H1 (cell line): ENCODE measurements around the gene CCNY. TPM values are rescaled to one million over a fixed set of nuclear protein-coding genes. Genes with fewer than 3 reads are reported as not detected.

Source experiments
- CTCF ChIA-PET: fragments of 300-600 bp; sonication (Branson Sonifier 250); formaldehyde crosslinking; loops from one replicate; lab custom pipeline; 2021; ENCODE audit not compliant: partially characterized antibody; lab: Charles Lee
- POLR2A ChIA-PET: fragments of 300-600 bp; sonication (Branson Sonifier 250); formaldehyde crosslinking; loops from one replicate; lab custom pipeline; 2021; ENCODE audit warnings: inconsistent platforms; ENCODE audit not compliant: partially characterized antibody; lab: Charles Lee
- DNase-seq, 2 experiments: peaks; one replicate each; pipeline versions ENCODE4 v3.0.0 to v3.0.0-alpha.2; 2010 to 2022; ENCODE audit warnings: low spot score in 2 of 2, low read depth in 1 of 2, mixed read lengths in 1 of 2
- FAIRE-seq: peaks from 2 replicates; lab custom pipeline; 2011; peaks lifted over from hg19 to GRCh38; lab: Jason Lieb, UNC
- H2AFZ ChIP-seq: 2 replicates; pipeline ENCODE4 v1.8.1; 2012; ENCODE audit warnings: low read length, inconsistent platforms
- H2AK5ac ChIP-seq: 2 replicates; pipeline ENCODE4 v1.6.1; 2013; ENCODE audit warnings: low read depth, low read length
- H2BK120ac ChIP-seq: replicated peaks from 2 replicates; pipeline ENCODE3; 2013; ENCODE audit warnings: low read depth, low read length, inconsistent platforms
- H2BK12ac ChIP-seq: 2 replicates; pipeline ENCODE4 v1.6.1; 2013; ENCODE audit warnings: low read depth, low read length
- H2BK15ac ChIP-seq: 2 replicates; pipeline ENCODE4 v1.6.1; 2013; ENCODE audit warnings: low read length
- H2BK20ac ChIP-seq: 2 replicates; pipeline ENCODE4 v1.6.1; 2013; ENCODE audit warnings: low read length
- H2BK5ac ChIP-seq: 2 replicates; pipeline ENCODE4 v1.6.1; 2013; ENCODE audit warnings: low read depth, low read length
- H3K14ac ChIP-seq: 2 replicates; pipeline ENCODE4 v1.6.1; 2013; ENCODE audit warnings: inconsistent platforms; ENCODE audit not compliant: insufficient read length
- H3K18ac ChIP-seq: 2 replicates; pipeline ENCODE4 v1.6.1; 2013; ENCODE audit warnings: low read length; ENCODE audit errors: extremely low read depth
- H3K23ac ChIP-seq: 2 replicates; pipeline ENCODE4 v1.6.1; 2013; ENCODE audit warnings: inconsistent platforms; ENCODE audit not compliant: insufficient read length
- H3K23me2 ChIP-seq: 2 replicates; pipeline ENCODE4 v1.6.1; 2013; ENCODE audit warnings: low read depth, low read length
- H3K27ac ChIP-seq: 2 replicates; pipeline ENCODE4 v1.6.1; 2011; ENCODE audit warnings: low read depth, low read length, inconsistent platforms
- H3K27me3 ChIP-seq, 4 experiments: replicated peaks in 1 of 4; 1 replicate in 1 of 4; 2 replicates in 3 of 4; pipeline versions ENCODE4 v1.6.1 to v1.8.1; 2011 to 2013; ENCODE audit warnings: low read length in 3 of 4, mild to moderate bottlenecking in 3 of 4, inconsistent platforms in 2 of 4, mixed read lengths in 2 of 4, moderate library complexity in 1 of 4; ENCODE audit not compliant: control insufficient read depth in 3 of 4, insufficient read depth in 3 of 4; ENCODE audit errors: extremely low read depth in 1 of 4
- H3K36me3 ChIP-seq, 4 experiments: 2 replicates each; pipeline versions ENCODE4 v1.6.1 to v1.8.1; 2011 to 2013; ENCODE audit warnings: mild to moderate bottlenecking in 4 of 4, low read length in 3 of 4, moderate library complexity in 2 of 4, control low read depth in 1 of 4, inconsistent platforms in 1 of 4; ENCODE audit not compliant: insufficient read depth in 4 of 4, control insufficient read depth in 2 of 4
- H3K4ac ChIP-seq: replicated peaks from 2 replicates; pipeline ENCODE3; 2013; ENCODE audit warnings: low read length, low read depth, mixed read lengths, inconsistent platforms; ENCODE audit not compliant: insufficient read length
- H3K4me1 ChIP-seq, 4 experiments: replicated peaks in 1 of 4; 1 replicate in 1 of 4; 2 replicates in 3 of 4; pipeline versions ENCODE4 v1.6.1 to v1.8.1; 2011 to 2013; ENCODE audit warnings: low read length in 3 of 4, inconsistent platforms in 2 of 4, mixed read lengths in 1 of 4; ENCODE audit not compliant: insufficient read depth in 4 of 4, control insufficient read depth in 3 of 4
- H3K4me2 ChIP-seq, 2 experiments: 2 replicates each; pipeline versions ENCODE4 v1.6.1 to v1.8.1; 2011 to 2013; ENCODE audit warnings: low read depth in 2 of 2, low read length in 2 of 2, control low read depth in 1 of 2, inconsistent platforms in 1 of 2, mild to moderate bottlenecking in 1 of 2; ENCODE audit not compliant: insufficient read depth in 1 of 2
- H3K4me3 ChIP-seq, 4 experiments: fragments of 200-600, 300-600 bp in 1 of 4; sonication (generic), shearing (Covaris generic), sonication (Bioruptor Twin) in 1 of 4; 2 replicates each; pipeline versions ENCODE4 v1.5.1 to v1.8.1; 2011 to 2016; ENCODE audit warnings: low read length in 4 of 4, low read depth in 3 of 4, control low read depth in 2 of 4, inconsistent platforms in 2 of 4, mild to moderate bottlenecking in 2 of 4, mixed read lengths in 1 of 4, moderate library complexity in 1 of 4; ENCODE audit not compliant: insufficient read depth in 2 of 4; ENCODE audit errors: extremely low read depth in 1 of 4
- H3K56ac ChIP-seq: replicated peaks from 2 replicates; pipeline ENCODE3; 2013; ENCODE audit warnings: low read depth, mild to moderate bottlenecking, mixed read lengths, low read length, inconsistent platforms; ENCODE audit not compliant: insufficient read length
- H3K79me1 ChIP-seq: 2 replicates; pipeline ENCODE4 v1.6.1; 2013; ENCODE audit warnings: low read depth, low read length, control low read depth
- H3K79me2 ChIP-seq, 2 experiments: 2 replicates each; pipeline versions ENCODE4 v1.6.1 to v1.8.1; 2012 to 2013; ENCODE audit warnings: low read length in 2 of 2, mild to moderate bottlenecking in 2 of 2, inconsistent platforms in 1 of 2; ENCODE audit not compliant: insufficient read depth in 2 of 2, control insufficient read depth in 1 of 2
- H3K9ac ChIP-seq, 4 experiments: replicated peaks in 1 of 4; 1 replicate in 1 of 4; 2 replicates in 3 of 4; pipeline versions ENCODE4 v1.6.1 to v1.8.1; 2011 to 2013; ENCODE audit warnings: low read depth in 3 of 4, low read length in 3 of 4, control low read depth in 2 of 4, mild to moderate bottlenecking in 2 of 4, moderate library complexity in 2 of 4, inconsistent platforms in 1 of 4; ENCODE audit errors: extremely low read depth in 1 of 4
- H3K9me3 ChIP-seq, 2 experiments: 2 replicates each; pipeline versions ENCODE4 v1.6.1 to v1.8.1; 2012 to 2013; ENCODE audit warnings: mild to moderate bottlenecking in 2 of 2, moderate library complexity in 2 of 2, control low read depth in 1 of 2, inconsistent platforms in 1 of 2, low read depth in 1 of 2, low read length in 1 of 2, mixed read lengths in 1 of 2; ENCODE audit not compliant: insufficient read depth in 2 of 2
- H4K20me1 ChIP-seq, 2 experiments: replicated peaks in 1 of 2; 2 replicates each; pipeline versions ENCODE3 to v1.8.1; 2011 to 2013; ENCODE audit warnings: inconsistent platforms in 2 of 2, low read length in 2 of 2, mild to moderate bottlenecking in 1 of 2; ENCODE audit not compliant: insufficient read depth in 2 of 2, control insufficient read depth in 1 of 2
- H4K5ac ChIP-seq: 2 replicates; pipeline ENCODE4 v1.6.1; 2013; ENCODE audit warnings: low read length, low read depth, mixed read lengths, inconsistent platforms; ENCODE audit not compliant: insufficient read length
- H4K8ac ChIP-seq: 2 replicates; pipeline ENCODE4 v1.8.0; 2013; ENCODE audit warnings: mild to moderate bottlenecking, moderate library complexity, low read length, inconsistent platforms; ENCODE audit not compliant: insufficient read depth; ENCODE audit errors: extremely low read depth
- H4K91ac ChIP-seq: replicated peaks from 2 replicates; pipeline ENCODE3; 2013; ENCODE audit warnings: low read length, mixed read lengths, inconsistent platforms; ENCODE audit not compliant: insufficient read length
- CEBPB ChIP-seq: IDR thresholded peaks from 2 replicates; pipeline ENCODE4 v1.6.1; 2012; ENCODE audit warnings: low read depth, low read length
- CHD2 ChIP-seq: IDR thresholded peaks from 2 replicates; pipeline ENCODE4 v1.6.1; 2012; ENCODE audit warnings: low read length, improper control_type of control experiment
- FOSL1 ChIP-seq: IDR thresholded peaks from 2 replicates; pipeline ENCODE4 v1.6.1; 2011; ENCODE audit warnings: mild to moderate bottlenecking, low read depth, low read length, moderate library complexity; ENCODE audit not compliant: insufficient read depth
- KDM1A ChIP-seq: fragments of 200-600, 300-600 bp; sonication (generic); IDR thresholded peaks from 2 replicates; pipeline ENCODE4 v1.7.1; 2016; ENCODE audit warnings: mild to moderate bottlenecking, low read length, borderline replicate concordance
- KDM4A ChIP-seq: IDR thresholded peaks from one replicate; pipeline ENCODE4 v1.7.1; 2012; ENCODE audit warnings: low read depth, mild to moderate bottlenecking, moderate library complexity, low read length, inconsistent platforms; ENCODE audit not compliant: severe bottlenecking
- NANOG ChIP-seq: IDR thresholded peaks from 2 replicates; pipeline ENCODE4 v1.6.1; 2011; ENCODE audit warnings: low read length, low read depth, mild to moderate bottlenecking, inconsistent platforms; ENCODE audit not compliant: insufficient read depth, poor library complexity, severe bottlenecking
- PHF8 ChIP-seq: fragments of 200-600 bp; sonication (generic); conservative IDR thresholded peaks from 2 replicates; pipeline ENCODE4 v1.7.1; 2012; ENCODE audit warnings: low read depth, mild to moderate bottlenecking, inconsistent platforms, low read length, moderate library complexity
- POLR2A ChIP-seq, 2 experiments: IDR thresholded peaks; 1 replicate in 1 of 2; 2 replicates in 1 of 2; pipeline ENCODE4 v1.6.1; 2011; ENCODE audit warnings: low read depth in 2 of 2, low read length in 2 of 2, mild to moderate bottlenecking in 2 of 2; ENCODE audit errors: control extremely low read depth in 1 of 2
- POU5F1 ChIP-seq: IDR thresholded peaks from 2 replicates; pipeline ENCODE4 v1.6.1; 2011; ENCODE audit warnings: low read depth, mild to moderate bottlenecking, low read length, moderate library complexity
- RNF2 ChIP-seq: fragments of 200-900, 300-1000 bp; sonication (generic); IDR thresholded peaks from 2 replicates; pipeline ENCODE4 v1.7.1; 2016; ENCODE audit warnings: borderline replicate concordance, low read depth, mild to moderate bottlenecking, antibody characterized with exemption, low read length; ENCODE audit not compliant: poor library complexity, severe bottlenecking; ENCODE audit errors: missing control alignments
- RXRA ChIP-seq: IDR thresholded peaks from 2 replicates; pipeline ENCODE4 v1.6.1; 2011; ENCODE audit warnings: low read depth, mild to moderate bottlenecking, low read length, moderate library complexity; ENCODE audit not compliant: insufficient read depth
- SP1 ChIP-seq: IDR thresholded peaks from 2 replicates; pipeline ENCODE4 v1.6.1; 2011; ENCODE audit warnings: low read depth, low read length
- SP2 ChIP-seq: IDR thresholded peaks from 2 replicates; pipeline ENCODE4 v1.6.1; 2012; ENCODE audit warnings: mild to moderate bottlenecking, low read length, inconsistent platforms
- SP4 ChIP-seq: IDR thresholded peaks from 2 replicates; pipeline ENCODE4 v1.6.1; 2012; ENCODE audit warnings: low read length, inconsistent platforms
- SRF ChIP-seq: IDR thresholded peaks from 2 replicates; pipeline ENCODE4 v1.6.1; 2011; ENCODE audit warnings: mild to moderate bottlenecking, low read depth, low read length, moderate library complexity
- WGBS, 2 experiments: shearing (Covaris generic) in 1 of 2; methylation state at CpG; one replicate each; pipeline versions ENCODE4 v1.1.6 to v1.1.7; 2013 to 2015; ENCODE audit warnings: low lambda C conversion rate in 2 of 2, mixed read lengths in 2 of 2, inconsistent platforms in 1 of 2, low coverage in 1 of 2, missing lambda C conversion rate in 1 of 2; ENCODE audit not compliant: insufficient replicate concordance in 2 of 2, insufficient coverage in 1 of 2, insufficient read length in 1 of 2; ENCODE audit errors: extremely low coverage in 1 of 2, missing lambda C conversion rate in 1 of 2; 5-methylcytosine and 5-hydroxymethylcytosine counted together
- polyA plus RNA-seq, 7 experiments: library from polyadenylated mRNA; depleted of rRNA in 3 of 7; stranded (reverse) in 5 of 7; unstranded in 2 of 7; fragments of >200 nt in 5 of 7; fragments of 200-250 nt in 2 of 7; gene quantifications; 1 replicate in 5 of 7; 2 replicates in 1 of 7; 4 replicates in 1 of 7; pipeline versions ENCODE4 v1.2.1 to v1.2.3, GENCODE V29; 2011 to 2013; ENCODE audit warnings: missing spikeins in 2 of 7, mixed read lengths in 2 of 7
- total RNA-seq: library from RNA; stranded (reverse); fragmentation: NEBNext Ultra II Directional; extraction: Animal tissue kit (Norgen Biotek cat#: 25700); gene quantifications from 2 replicates; pipeline ENCODE4 v1.2.1, GENCODE V29; 2021

Gene CCNY
- total and polyA plus RNA-seq, 2 of the 8 experiments (the other 6 are each of a cell fraction or from before 2014, with no cell fraction given): 25.3 to 68.2 TPM

DNA sequence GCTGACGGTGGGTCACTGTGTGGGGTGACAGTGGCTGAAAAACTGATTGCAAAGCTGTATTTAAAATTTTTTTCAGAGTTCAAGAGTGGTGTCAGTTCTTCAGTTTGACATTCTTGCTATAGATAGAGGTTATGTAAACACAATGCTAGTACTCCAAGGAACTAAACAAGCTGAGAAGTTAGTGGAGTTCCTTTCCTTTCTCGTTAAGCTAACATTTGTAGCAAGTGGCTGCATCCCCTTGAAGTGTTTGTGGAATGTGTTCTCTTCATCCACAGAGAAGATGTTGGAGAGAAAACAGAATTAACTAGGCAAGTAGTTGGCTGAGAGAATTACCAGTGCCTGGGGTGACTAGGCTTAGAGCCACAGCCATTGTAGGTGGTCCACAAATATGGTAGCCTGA, 15.8 kb downstream of the CCNY start:
- H3K14ac ChIP-seq: no peak overlapping the region
- H3K23me2 ChIP-seq: no peaks in the 10 kb centered on the region
- H3K36me3 ChIP-seq: no peaks in the 10 kb centered on the region
- no peak overlapping the region for H3K4me3 ChIP-seq
- peaks cover 7% of the 10 kb centered on the region for H3K79me1 ChIP-seq
- no peak overlapping the region for H3K4me2 ChIP-seq
- H4K20me1 ChIP-seq: peaks cover 2 to 13% of the 10 kb centered on the region in 2 experiments
- CTCF ChIA-PET: interaction anchor here (1.3 kb wide), 1 partner anchor 150 kb away, joined by 4 read pairs; no protein-coding TSS in a partner anchor
- H2BK15ac ChIP-seq: no peak overlapping the region
- no peak overlapping the region for H3K27ac ChIP-seq
- H3K23ac ChIP-seq: no peak overlapping the region
- no peaks in the 10 kb centered on the region for H3K9me3 ChIP-seq
- H2AK5ac ChIP-seq: no peak overlapping the region
- H2BK120ac ChIP-seq: no peak overlapping the region
- H2BK12ac ChIP-seq: no peak overlapping the region
- H3K27me3 ChIP-seq: no peaks in the 10 kb centered on the region
- no peak overlapping the region for H3K18ac ChIP-seq
- no peak overlapping the region for H4K91ac ChIP-seq
- DNase-seq: no peak
- H2BK5ac ChIP-seq: no peak overlapping the region
- no peak overlapping the region for H3K56ac ChIP-seq
- no peak overlapping the region for H2BK20ac ChIP-seq
- no peak overlapping the region for H3K9ac ChIP-seq
- 89% methylated on average over 2 of the region's 2 CpGs; no CpG with 5 or more reads in 1 of the 2 experiments for WGBS, 2 experiments
- no peak overlapping the region for H3K4ac ChIP-seq
- no peak overlapping the region for H4K8ac ChIP-seq
- H2AFZ ChIP-seq: no peak overlapping the region
- H3K79me2 ChIP-seq: peaks cover 8 to 94% of the 10 kb centered on the region in 2 experiments
- POLR2A ChIA-PET: interaction anchor here (1.1 kb wide), 1 partner anchor 16 kb away, joined by 3 read pairs; no protein-coding TSS in a partner anchor
- H4K5ac ChIP-seq: no peak overlapping the region
- peaks cover 0 to 4% (median 2%) of the 10 kb centered on the region in 4 experiments; a peak in 1 of 7 replicates for H3K4me1 ChIP-seq
- FAIRE-seq: no peak
- TF ChIP-seq CHD2 (no peak), SRF (no peak), SP4 (no peak), FOSL1 (no peak), RXRA (no peak), RNF2 (no peak), KDM1A (no peak), SP1 (no peak), NANOG (no peak), POLR2A (IDR thresholded peaks at IDR 0.05; ENCODE audit: control extremely low read depth in 1 of 2, low read depth in 2 of 2, low read length in 2 of 2) (no peak), CEBPB (no peak), SP2 (no peak), PHF8 (no peak), POU5F1 (no peak), KDM4A (no peak)
